Anterior cingulate cortex (tissue), 58 donors: ENCODE data around the gene RASSF1.

Experiments used
- DNase-seq, 58 donors: peaks; one replicate each; lab custom pipeline; 2025; lab: John Stamatoyannopoulos, UW

The RASSF1 gene

GRCh38 chr3:50369012-50369670 lies 28.5 kb upstream of the RASSF1 start:
- DNase-seq, result no peak

GRCh38 chr3:50365842-50366220 lies 25.2 kb upstream of the RASSF1 start:
- no peak for DNase-seq

GRCh38 chr3:50365080-50365841 lies 24.6 kb upstream of the RASSF1 start:
- peak in 53 of 58 donors; percentile 11 to 84 (median 54) for DNase-seq

DNA sequence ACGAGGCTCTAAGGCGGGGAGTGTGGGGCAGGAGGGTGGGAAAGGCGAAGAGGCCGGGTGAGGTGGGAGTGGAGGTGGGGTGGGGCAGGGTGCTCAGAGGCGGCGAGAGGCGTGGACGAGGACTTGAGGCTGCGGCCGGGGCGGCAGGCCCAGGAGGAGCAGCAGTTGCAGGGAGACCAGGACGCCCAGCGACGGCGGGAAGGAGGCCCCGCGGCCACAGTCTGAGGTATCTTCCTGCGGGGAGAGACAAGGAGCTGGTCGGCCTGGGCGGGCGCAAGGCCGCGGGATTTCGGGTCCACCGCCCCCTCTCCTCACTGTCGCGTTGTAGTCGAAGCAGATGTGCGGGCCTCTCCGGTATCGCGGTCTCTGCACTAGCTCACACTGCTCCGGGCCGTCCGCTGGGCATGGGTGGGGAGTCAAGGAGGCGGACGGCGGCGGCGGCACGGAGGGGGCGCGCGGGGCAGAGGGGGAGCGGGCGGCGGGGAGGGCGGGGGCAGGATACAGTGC lies 24.0 kb upstream of the RASSF1 start:
- DNase-seq, result no peak

GRCh38 chr3:50359760-50360110 lies 19.1 kb upstream of the RASSF1 start:
- no peak for DNase-seq

DNA sequence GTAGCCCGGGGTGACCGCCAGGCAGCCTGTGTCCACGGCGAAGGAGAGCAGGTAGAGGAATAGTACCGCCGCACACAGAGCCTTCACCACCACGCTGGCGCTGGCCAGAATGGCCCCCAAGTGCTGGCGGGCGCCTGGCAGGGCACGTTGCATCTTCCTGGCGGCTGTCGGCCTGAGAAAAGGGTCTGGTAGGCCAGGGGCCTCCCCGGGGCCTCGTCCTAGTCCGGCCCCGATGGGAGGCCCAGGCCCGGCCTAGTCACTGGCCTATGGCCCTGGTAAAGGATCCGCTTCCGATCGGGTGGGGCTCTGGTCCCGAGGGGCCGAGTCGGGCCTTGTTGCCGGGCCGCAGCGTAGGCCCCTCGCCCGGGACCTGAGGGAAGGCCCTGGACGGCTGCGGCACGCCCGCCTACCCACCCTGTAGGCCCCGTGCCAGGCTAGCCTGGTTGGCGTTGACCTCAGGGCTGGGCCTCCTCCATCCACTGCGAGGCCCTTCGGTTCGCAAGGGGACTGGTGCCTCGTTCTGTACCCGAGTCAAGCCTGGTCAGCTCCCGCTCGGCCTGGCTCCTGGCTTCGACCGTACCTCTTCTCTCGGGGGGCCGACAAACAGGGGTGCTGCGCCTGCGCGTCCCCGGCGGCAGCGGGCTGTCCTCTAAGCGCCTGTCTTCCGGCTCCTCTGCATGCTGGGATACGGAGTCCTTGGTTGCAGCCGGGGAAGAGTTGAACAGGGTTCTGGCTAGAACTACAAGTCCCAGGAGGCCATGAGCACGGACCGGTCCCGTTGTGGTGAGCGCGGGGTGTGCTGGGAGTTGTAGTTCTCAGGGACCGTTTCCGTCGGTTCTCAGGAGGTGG lies 18.5 kb upstream of the RASSF1 start, which contains the start of gene TMEM115:
TMEM115 (minus strand) TSS at position 611 of the 849 bp plus-strand sequence; CDS start at position 153, 458 bp downstream.
- peak; percentile 71 to 100 (median 98) for DNase-seq

GRCh38 chr3:50358355-50358910 lies 17.8 kb upstream of the RASSF1 start:
- DNase-seq, result no peak

- DNase-seq, result no peak
Measured at GRCh38 chr3:50357481-50357880, 16.8 kb upstream of the RASSF1 start.

DNA sequence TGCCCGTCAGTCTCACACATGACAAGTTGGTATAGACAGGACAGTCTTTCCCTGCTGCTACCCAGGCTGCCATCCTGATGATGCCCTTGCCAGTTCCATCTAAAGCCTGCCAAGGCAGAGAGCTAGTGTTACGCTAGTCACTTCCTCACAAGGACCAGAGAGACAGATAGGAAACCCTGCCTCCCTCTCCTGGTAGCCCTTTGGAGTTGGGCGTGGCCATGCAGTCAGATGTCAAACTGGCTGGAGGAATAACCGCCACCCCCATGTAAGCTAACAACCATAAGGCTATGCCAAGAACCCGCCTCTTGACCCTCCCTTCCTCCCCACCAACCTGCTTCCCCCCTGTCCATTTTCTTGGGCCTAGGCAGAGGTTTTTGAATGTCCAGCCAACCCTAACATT lies 15.9 kb upstream of the RASSF1 start:
- no peak for DNase-seq

GRCh38 chr3:50355829-50356552 lies 15.4 kb upstream of the RASSF1 start:
- no peak for DNase-seq

GRCh38 chr3:50354850-50355249 lies 14.2 kb upstream of the RASSF1 start:
- DNase-seq, result no peak

GRCh38 chr3:50354186-50354764 lies 13.6 kb upstream of the RASSF1 start:
- no peak for DNase-seq

- no peak for DNase-seq
Measured at GRCh38 chr3:50353245-50354004, 12.8 kb upstream of the RASSF1 start.

DNA sequence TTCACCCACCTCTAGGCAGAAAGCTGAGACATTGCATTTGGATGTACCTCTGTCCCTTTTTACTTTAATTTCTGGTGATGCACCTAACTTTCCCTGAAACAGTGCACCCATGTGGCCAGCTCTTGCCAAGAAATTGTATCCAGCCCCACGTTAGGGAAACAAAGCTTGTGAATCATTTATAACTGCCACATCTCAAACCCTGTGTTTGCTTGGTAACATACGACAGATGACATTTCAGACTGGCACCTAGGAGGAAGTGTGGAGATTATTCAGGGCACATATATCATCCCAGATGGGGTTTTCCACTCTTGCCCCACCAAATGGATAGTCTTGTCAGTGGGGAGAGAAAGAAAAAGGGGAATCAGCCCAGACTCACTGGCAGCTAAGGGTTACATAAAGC lies 12.1 kb upstream of the RASSF1 start:
- DNase-seq, result no peak

DNA sequence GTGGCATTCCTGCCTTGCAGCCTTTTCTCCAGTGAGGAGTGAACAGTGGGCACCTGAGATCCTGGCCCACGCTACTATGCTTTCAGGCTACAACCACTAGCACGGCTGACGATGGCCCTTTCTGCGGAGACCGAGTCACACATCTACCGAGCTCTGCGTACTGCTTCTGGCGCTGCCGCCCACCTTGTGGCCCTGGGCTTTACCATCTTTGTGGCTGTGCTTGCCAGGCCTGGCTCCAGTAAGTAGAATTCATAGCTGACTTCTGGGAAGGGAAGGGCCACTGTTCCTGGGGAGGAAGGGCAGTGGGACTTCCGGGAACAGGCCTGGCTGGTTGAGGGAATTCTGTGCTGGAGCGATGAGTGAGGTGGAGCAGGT lies 10.7 kb upstream of the RASSF1 start:
- peak in 1 of 58 donors; percentile 39 for DNase-seq

- peak; percentile 89 to 99 (median 97) for DNase-seq
Measured at GRCh38 chr3:50350527-50351322, 10.1 kb upstream of the RASSF1 start, which contains the start of the genes CYB561D2 and NPRL2. Gene CYB561D2 (plus strand): TSS chr3:50350862. CDS start chr3:50351434, 572 bp downstream. Gene NPRL2 (minus strand): TSS chr3:50350775. CDS start chr3:50350652, 123 bp downstream.

- DNase-seq, result peak in 1 of 58 donors; percentile 63
Measured at GRCh38 chr3:50350213-50350526, 9.5 kb upstream of the RASSF1 start.
